H1 (cell line): ENCODE data around the gene TCF7. TPM values are rescaled to one million over a fixed set of nuclear protein-coding genes. Genes with fewer than 3 reads are reported as not detected.

Experiments
- CTCF ChIA-PET: fragments of 300-600 bp; sonication (Branson Sonifier 250); formaldehyde crosslinking; loops from one replicate; lab custom pipeline; 2021; ENCODE audit not compliant: partially characterized antibody; lab: Charles Lee
- POLR2A ChIA-PET: fragments of 300-600 bp; sonication (Branson Sonifier 250); formaldehyde crosslinking; loops from one replicate; lab custom pipeline; 2021; ENCODE audit warnings: inconsistent platforms; ENCODE audit not compliant: partially characterized antibody; lab: Charles Lee
- DNase-seq, 2 experiments: peaks; one replicate each; pipeline versions ENCODE4 v3.0.0 to v3.0.0-alpha.2; 2010 to 2022; ENCODE audit warnings: low spot score in 2 of 2, low read depth in 1 of 2, mixed read lengths in 1 of 2
- FAIRE-seq: peaks from 2 replicates; lab custom pipeline; 2011; peaks lifted over from hg19 to GRCh38; lab: Jason Lieb, UNC
- H2AFZ ChIP-seq: 2 replicates; pipeline ENCODE4 v1.8.1; 2012; ENCODE audit warnings: low read length, inconsistent platforms
- H2AK5ac ChIP-seq: 2 replicates; pipeline ENCODE4 v1.6.1; 2013; ENCODE audit warnings: low read depth, low read length
- H2BK120ac ChIP-seq: replicated peaks from 2 replicates; pipeline ENCODE3; 2013; ENCODE audit warnings: low read depth, low read length, inconsistent platforms
- H2BK12ac ChIP-seq: 2 replicates; pipeline ENCODE4 v1.6.1; 2013; ENCODE audit warnings: low read depth, low read length
- H2BK15ac ChIP-seq: 2 replicates; pipeline ENCODE4 v1.6.1; 2013; ENCODE audit warnings: low read length
- H2BK20ac ChIP-seq: 2 replicates; pipeline ENCODE4 v1.6.1; 2013; ENCODE audit warnings: low read length
- H2BK5ac ChIP-seq: 2 replicates; pipeline ENCODE4 v1.6.1; 2013; ENCODE audit warnings: low read depth, low read length
- H3K14ac ChIP-seq: 2 replicates; pipeline ENCODE4 v1.6.1; 2013; ENCODE audit warnings: inconsistent platforms; ENCODE audit not compliant: insufficient read length
- H3K18ac ChIP-seq: 2 replicates; pipeline ENCODE4 v1.6.1; 2013; ENCODE audit warnings: low read length; ENCODE audit errors: extremely low read depth
- H3K23ac ChIP-seq: 2 replicates; pipeline ENCODE4 v1.6.1; 2013; ENCODE audit warnings: inconsistent platforms; ENCODE audit not compliant: insufficient read length
- H3K23me2 ChIP-seq: 2 replicates; pipeline ENCODE4 v1.6.1; 2013; ENCODE audit warnings: low read depth, low read length
- H3K27ac ChIP-seq: 2 replicates; pipeline ENCODE4 v1.6.1; 2011; ENCODE audit warnings: low read depth, low read length, inconsistent platforms
- H3K27me3 ChIP-seq, 4 experiments: replicated peaks in 1 of 4; 1 replicate in 1 of 4; 2 replicates in 3 of 4; pipeline versions ENCODE4 v1.6.1 to v1.8.1; 2011 to 2013; ENCODE audit warnings: low read length in 3 of 4, mild to moderate bottlenecking in 3 of 4, inconsistent platforms in 2 of 4, mixed read lengths in 2 of 4, moderate library complexity in 1 of 4; ENCODE audit not compliant: control insufficient read depth in 3 of 4, insufficient read depth in 3 of 4; ENCODE audit errors: extremely low read depth in 1 of 4
- H3K36me3 ChIP-seq, 4 experiments: 2 replicates each; pipeline versions ENCODE4 v1.6.1 to v1.8.1; 2011 to 2013; ENCODE audit warnings: mild to moderate bottlenecking in 4 of 4, low read length in 3 of 4, moderate library complexity in 2 of 4, control low read depth in 1 of 4, inconsistent platforms in 1 of 4; ENCODE audit not compliant: insufficient read depth in 4 of 4, control insufficient read depth in 2 of 4
- H3K4ac ChIP-seq: replicated peaks from 2 replicates; pipeline ENCODE3; 2013; ENCODE audit warnings: low read length, low read depth, mixed read lengths, inconsistent platforms; ENCODE audit not compliant: insufficient read length
- H3K4me1 ChIP-seq, 4 experiments: replicated peaks in 1 of 4; 1 replicate in 1 of 4; 2 replicates in 3 of 4; pipeline versions ENCODE4 v1.6.1 to v1.8.1; 2011 to 2013; ENCODE audit warnings: low read length in 3 of 4, inconsistent platforms in 2 of 4, mixed read lengths in 1 of 4; ENCODE audit not compliant: insufficient read depth in 4 of 4, control insufficient read depth in 3 of 4
- H3K4me2 ChIP-seq, 2 experiments: 2 replicates each; pipeline versions ENCODE4 v1.6.1 to v1.8.1; 2011 to 2013; ENCODE audit warnings: low read depth in 2 of 2, low read length in 2 of 2, control low read depth in 1 of 2, inconsistent platforms in 1 of 2, mild to moderate bottlenecking in 1 of 2; ENCODE audit not compliant: insufficient read depth in 1 of 2
- H3K4me3 ChIP-seq, 4 experiments: fragments of 200-600, 300-600 bp in 1 of 4; sonication (generic), shearing (Covaris generic), sonication (Bioruptor Twin) in 1 of 4; 2 replicates each; pipeline versions ENCODE4 v1.5.1 to v1.8.1; 2011 to 2016; ENCODE audit warnings: low read length in 4 of 4, low read depth in 3 of 4, control low read depth in 2 of 4, inconsistent platforms in 2 of 4, mild to moderate bottlenecking in 2 of 4, mixed read lengths in 1 of 4, moderate library complexity in 1 of 4; ENCODE audit not compliant: insufficient read depth in 2 of 4; ENCODE audit errors: extremely low read depth in 1 of 4
- H3K56ac ChIP-seq: replicated peaks from 2 replicates; pipeline ENCODE3; 2013; ENCODE audit warnings: low read depth, mild to moderate bottlenecking, mixed read lengths, low read length, inconsistent platforms; ENCODE audit not compliant: insufficient read length
- H3K79me1 ChIP-seq: 2 replicates; pipeline ENCODE4 v1.6.1; 2013; ENCODE audit warnings: low read depth, low read length, control low read depth
- H3K79me2 ChIP-seq, 2 experiments: 2 replicates each; pipeline versions ENCODE4 v1.6.1 to v1.8.1; 2012 to 2013; ENCODE audit warnings: low read length in 2 of 2, mild to moderate bottlenecking in 2 of 2, inconsistent platforms in 1 of 2; ENCODE audit not compliant: insufficient read depth in 2 of 2, control insufficient read depth in 1 of 2
- H3K9ac ChIP-seq, 4 experiments: replicated peaks in 1 of 4; 1 replicate in 1 of 4; 2 replicates in 3 of 4; pipeline versions ENCODE4 v1.6.1 to v1.8.1; 2011 to 2013; ENCODE audit warnings: low read depth in 3 of 4, low read length in 3 of 4, control low read depth in 2 of 4, mild to moderate bottlenecking in 2 of 4, moderate library complexity in 2 of 4, inconsistent platforms in 1 of 4; ENCODE audit errors: extremely low read depth in 1 of 4
- H3K9me3 ChIP-seq, 2 experiments: 2 replicates each; pipeline versions ENCODE4 v1.6.1 to v1.8.1; 2012 to 2013; ENCODE audit warnings: mild to moderate bottlenecking in 2 of 2, moderate library complexity in 2 of 2, control low read depth in 1 of 2, inconsistent platforms in 1 of 2, low read depth in 1 of 2, low read length in 1 of 2, mixed read lengths in 1 of 2; ENCODE audit not compliant: insufficient read depth in 2 of 2
- H4K20me1 ChIP-seq, 2 experiments: replicated peaks in 1 of 2; 2 replicates each; pipeline versions ENCODE3 to v1.8.1; 2011 to 2013; ENCODE audit warnings: inconsistent platforms in 2 of 2, low read length in 2 of 2, mild to moderate bottlenecking in 1 of 2; ENCODE audit not compliant: insufficient read depth in 2 of 2, control insufficient read depth in 1 of 2
- H4K5ac ChIP-seq: 2 replicates; pipeline ENCODE4 v1.6.1; 2013; ENCODE audit warnings: low read length, low read depth, mixed read lengths, inconsistent platforms; ENCODE audit not compliant: insufficient read length
- H4K8ac ChIP-seq: 2 replicates; pipeline ENCODE4 v1.8.0; 2013; ENCODE audit warnings: mild to moderate bottlenecking, moderate library complexity, low read length, inconsistent platforms; ENCODE audit not compliant: insufficient read depth; ENCODE audit errors: extremely low read depth
- H4K91ac ChIP-seq: replicated peaks from 2 replicates; pipeline ENCODE3; 2013; ENCODE audit warnings: low read length, mixed read lengths, inconsistent platforms; ENCODE audit not compliant: insufficient read length
- CBX5 ChIP-seq: fragments of 300-800, 300-1000 bp; sonication (generic); IDR thresholded peaks from 2 replicates; pipeline ENCODE4 v1.7.1; 2016; ENCODE audit warnings: antibody characterized with exemption, low read length, low read depth
- EGR1 ChIP-seq: IDR thresholded peaks from 2 replicates; pipeline ENCODE4 v1.6.1; 2011; ENCODE audit warnings: low read depth, low read length, borderline replicate concordance
- HDAC2 ChIP-seq, 2 experiments: fragments of 300-600 bp in 1 of 2; sonication (generic) in 1 of 2; IDR thresholded peaks; 2 replicates each; pipeline ENCODE4 v1.6.1; 2011 to 2012; ENCODE audit warnings: low read depth in 2 of 2, low read length in 2 of 2, mild to moderate bottlenecking in 2 of 2, moderate library complexity in 2 of 2, borderline replicate concordance in 1 of 2, inconsistent platforms in 1 of 2
- HDAC6 ChIP-seq: IDR thresholded peaks from one replicate; pipeline ENCODE4 v1.7.1; 2012; ENCODE audit warnings: low read depth, mild to moderate bottlenecking, inconsistent platforms, low read length, moderate library complexity
- SIN3A ChIP-seq, 2 experiments: IDR thresholded peaks in 1 of 2; conservative IDR thresholded peaks in 1 of 2; 2 replicates each; pipeline ENCODE4 v1.6.1; 2011 to 2012; ENCODE audit warnings: low read length in 2 of 2, improper control_type of control experiment in 1 of 2, low read depth in 1 of 2, mild to moderate bottlenecking in 1 of 2
- SP4 ChIP-seq: IDR thresholded peaks from 2 replicates; pipeline ENCODE4 v1.6.1; 2012; ENCODE audit warnings: low read length, inconsistent platforms
- TCF12 ChIP-seq: IDR thresholded peaks from 2 replicates; pipeline ENCODE4 v1.6.1; 2011; ENCODE audit warnings: low read depth, mild to moderate bottlenecking, low read length
- WGBS, 2 experiments: shearing (Covaris generic) in 1 of 2; methylation state at CpG; one replicate each; pipeline versions ENCODE4 v1.1.6 to v1.1.7; 2013 to 2015; ENCODE audit warnings: low lambda C conversion rate in 2 of 2, mixed read lengths in 2 of 2, inconsistent platforms in 1 of 2, low coverage in 1 of 2, missing lambda C conversion rate in 1 of 2; ENCODE audit not compliant: insufficient replicate concordance in 2 of 2, insufficient coverage in 1 of 2, insufficient read length in 1 of 2; ENCODE audit errors: extremely low coverage in 1 of 2, missing lambda C conversion rate in 1 of 2; 5-methylcytosine and 5-hydroxymethylcytosine counted together
- polyA plus RNA-seq, 7 experiments: library from polyadenylated mRNA; depleted of rRNA in 3 of 7; stranded (reverse) in 5 of 7; unstranded in 2 of 7; fragments of >200 nt in 5 of 7; fragments of 200-250 nt in 2 of 7; gene quantifications; 1 replicate in 5 of 7; 2 replicates in 1 of 7; 4 replicates in 1 of 7; pipeline versions ENCODE4 v1.2.1 to v1.2.3, GENCODE V29; 2011 to 2013; ENCODE audit warnings: missing spikeins in 2 of 7, mixed read lengths in 2 of 7
- total RNA-seq: library from RNA; stranded (reverse); fragmentation: NEBNext Ultra II Directional; extraction: Animal tissue kit (Norgen Biotek cat#: 25700); gene quantifications from 2 replicates; pipeline ENCODE4 v1.2.1, GENCODE V29; 2021

Gene TCF7
- total and polyA plus RNA-seq, 2 of the 8 experiments (the other 6 are each of a cell fraction or from before 2014, with no cell fraction given): 4.7 to 8.5 TPM

DNA sequence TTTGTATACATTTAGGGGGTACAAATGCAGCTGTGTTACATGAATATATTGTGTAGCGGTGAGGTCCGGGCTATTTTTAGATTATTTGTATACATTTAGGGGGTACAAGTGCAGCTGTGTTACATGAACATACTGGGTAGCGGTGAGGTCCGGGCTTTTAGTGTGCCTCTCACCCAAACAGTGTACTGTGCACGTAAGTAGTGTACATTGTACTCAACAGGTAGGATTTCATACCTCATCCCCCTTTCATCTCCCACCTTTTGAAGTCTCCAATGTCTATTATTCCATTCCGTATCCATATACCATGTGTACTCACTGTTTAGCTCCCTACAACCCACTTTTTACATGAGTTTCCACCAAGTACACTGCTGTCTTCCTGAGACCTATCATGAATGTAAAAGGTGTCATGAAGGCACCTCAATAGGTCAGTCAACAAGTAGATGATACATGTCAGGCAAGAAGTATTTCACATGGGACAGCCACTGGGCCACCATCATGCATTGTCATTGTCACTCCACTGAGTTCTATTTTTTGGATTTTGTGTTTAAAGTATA is 34.6 kb downstream of the TCF7 start:
- DNase-seq: no peak

More for the DNA sequence above, 34.6 kb downstream of the TCF7 start:
- H2BK5ac ChIP-seq: no peak overlapping the region
- no peaks in the 10 kb centered on the region for H3K27me3 ChIP-seq
- WGBS, 2 experiments: 94% methylated on average over 6 of the region's 6 CpGs; no CpG with 5 or more reads in 1 of the 2 experiments
- H2BK20ac ChIP-seq: no peak overlapping the region
- no peak overlapping the region for H3K9ac ChIP-seq
- H3K23ac ChIP-seq: no peak overlapping the region
- no peak for FAIRE-seq
- H3K14ac ChIP-seq: no peak overlapping the region
- H3K56ac ChIP-seq: no peak overlapping the region
- no peaks in the 10 kb centered on the region for H3K9me3 ChIP-seq
- H3K18ac ChIP-seq: no peak overlapping the region
- H3K4me3 ChIP-seq: no peak overlapping the region
- H4K8ac ChIP-seq: no peak overlapping the region
- no peaks in the 10 kb centered on the region for H3K4me1 ChIP-seq
- H2BK12ac ChIP-seq: no peak overlapping the region
- H2BK120ac ChIP-seq: no peak overlapping the region
- H2AK5ac ChIP-seq: no peak overlapping the region
- no peak overlapping the region for H4K5ac ChIP-seq
- CTCF ChIA-PET: interaction anchor here (2.8 to 24.3 kb wide), 4 partner anchors 8 to 102 kb away, joined by 9 to 629 read pairs (median 166); no protein-coding TSS in a partner anchor
- H2AFZ ChIP-seq: no peak overlapping the region
- no peak overlapping the region for H3K4me2 ChIP-seq
- H3K4ac ChIP-seq: no peak overlapping the region
- H3K36me3 ChIP-seq: peaks cover 8 to 47% (median 37%) of the 10 kb centered on the region in 4 experiments
- no peak overlapping the region for H3K27ac ChIP-seq
- H3K79me2 ChIP-seq: 0 out of 4 replicates have a peak, but pooled peaks cover 0 to 3% of the 10 kb centered on the region in 2 experiments
- H2BK15ac ChIP-seq: no peak overlapping the region
- TF ChIP-seq HDAC2 (IDR thresholded peaks at IDR 0.05; ENCODE audit: borderline replicate concordance in 1 of 2, low read depth in 2 of 2, low read length in 2 of 2) (no peak), TCF12 (no peak), SIN3A (conservative IDR thresholded peaks at IDR 0.05 in 1 of 2, IDR thresholded peaks at IDR 0.05 in 1 of 2; ENCODE audit: low read depth in 1 of 2, low read length in 2 of 2) (no peak), CBX5 (no peak), HDAC6 (no peak), SP4 (no peak), EGR1 (no peak)
- TF ChIP-seq, all 59 proteins: peak for 0
- Histone ChIP-seq H4K91ac (no peak overlapping the region), H3K23me2 (no peaks in the 10 kb centered on the region), H3K79me1 (no peaks in the 10 kb centered on the region; the same call in 1 of the 2 replicates), H4K20me1 (peaks cover 10 to 26% of the 10 kb centered on the region in 2 experiments)
- POLR2A ChIA-PET: interaction anchor here (1.3 kb wide), 1 partner anchor 12 kb away, joined by 4 read pairs; no protein-coding TSS in a partner anchor
